Right cardiac atrium (tissue), 5 donors: Measurements from ENCODE around the gene SLIT3. TPM values are rescaled to one million over a fixed set of nuclear protein-coding genes. Genes with fewer than 3 reads are reported as not detected.

Source experiments
- ATAC-seq, 2 donors: fragments of 200-7000 bp; cut with Tn5 transposase; one replicate each; pipeline versions ENCODE4 v1.8.0 to v1.9.1; 2020; ENCODE audit warnings: moderate library complexity in 2 of 2, mild to moderate bottlenecking in 1 of 2
- DNase-seq, 3 donors: peaks; one replicate each; pipeline ENCODE4 v3.0.0-alpha.2; 2020
- H3K27ac ChIP-seq: one replicate; pipeline ENCODE4 v1.5.1; 2013; ENCODE audit warnings: mild to moderate bottlenecking, low read length, control low read depth, moderate library complexity
- H3K27me3 ChIP-seq: one replicate; pipeline ENCODE4 v1.6.1; 2013; ENCODE audit not compliant: control insufficient read depth, insufficient read depth
- H3K4me1 ChIP-seq: one replicate; pipeline ENCODE4 v1.6.1; 2013; ENCODE audit warnings: low read length; ENCODE audit not compliant: control insufficient read depth, insufficient read depth
- H3K4me3 ChIP-seq: one replicate; pipeline ENCODE4 v1.5.1; 2013; ENCODE audit warnings: low read length, control low read depth
- H3K9me3 ChIP-seq: one replicate; pipeline ENCODE4 v1.6.1; 2013; ENCODE audit warnings: low read length; ENCODE audit not compliant: control insufficient read depth
- WGBS: extraction: QIAGEN DNeasy Blood & Tissue Kit; methylation state at CpG from one replicate; pipeline ENCODE4 v1.1.7; 2013; 5-methylcytosine and 5-hydroxymethylcytosine counted together
- intact Hi-C, 4 donors: fragments of 100-400 bp; cut with DNase I; formaldehyde crosslinking; loops; one replicate each; pipeline versions ENCODE4 v1.11.0 to v1.14.0; 2022 to 2023
- polyA plus RNA-seq: library from polyadenylated mRNA; stranded (reverse); fragments of 200-250 nt; gene quantifications from one replicate; pipeline ENCODE4 v1.2.3, GENCODE V29; 2013
- total RNA-seq, 4 donors: library from RNA; stranded (reverse); fragmentation: NEBNext Ultra II Directional; extraction: Animal tissue kit (Norgen Biotek cat#: 25700); gene quantifications; one replicate each; pipeline ENCODE4 v1.2.1, GENCODE V29; 2021
- donor health status: healthy with polysubstance abuse.
- donor health status: DM: no; HTN: yes; CAD: no.
- donor health status: DM: no; HTN: no; CAD: no.
- donor health status: DM: no; HTN: yes; CAD: no; lungs with severe emphysema.
- donor health status: DM: yes; HTN: yes; CAD: no.

SLIT3 gene
- total and polyA plus RNA-seq, 5 donors, result 32.9 to 188 (median 109) TPM

DNA sequence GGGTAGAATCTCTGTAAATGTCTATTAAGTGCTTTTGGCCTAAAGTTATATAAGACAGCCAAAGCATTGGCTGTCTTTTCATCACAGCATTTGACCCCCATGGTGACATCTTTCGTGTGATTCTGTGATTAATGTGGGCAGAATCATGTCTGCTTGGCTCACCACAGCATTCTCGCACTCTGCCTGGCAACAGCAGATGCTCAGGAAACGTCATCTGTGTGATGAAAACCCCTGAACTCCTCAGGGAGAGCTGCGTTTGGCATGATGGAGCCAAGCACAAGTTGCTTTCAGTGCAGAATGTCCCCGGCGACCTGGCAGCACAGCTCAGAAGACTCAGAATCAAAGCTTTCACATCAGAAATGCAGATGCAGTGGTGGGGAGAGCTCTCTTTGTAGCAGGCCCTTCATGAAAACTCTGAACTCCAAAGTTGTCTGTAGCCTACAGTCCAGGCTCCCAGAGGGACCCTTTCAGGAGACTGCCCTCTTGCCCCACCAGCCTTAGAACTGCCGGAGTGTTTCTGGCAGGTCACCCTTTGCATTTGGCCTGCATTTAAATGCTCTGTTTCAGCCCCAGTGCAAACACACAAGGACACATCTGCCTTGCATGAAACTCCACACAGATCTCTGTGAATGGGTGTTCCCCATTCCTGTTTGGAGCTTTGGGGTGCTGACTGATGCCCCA lies 566.2 kb downstream of the SLIT3 start:
- peaks cover 10% of the 10 kb centered on the region for H3K4me1 ChIP-seq
- ATAC-seq (peak; percentile 89 to 91), DNase-seq (peak; percentile 87 to 94 (median 89))
- H3K27ac ChIP-seq, result peak overlapping the region; percentile 73
- H3K9me3 ChIP-seq, result no peaks in the 10 kb centered on the region
- no peaks in the 10 kb centered on the region for H3K27me3 ChIP-seq
- 21% methylated on average over 7 of the region's 7 CpGs for WGBS
- H3K4me3 ChIP-seq, result no peak overlapping the region
- intact Hi-C loops, result no loop called here

DNA sequence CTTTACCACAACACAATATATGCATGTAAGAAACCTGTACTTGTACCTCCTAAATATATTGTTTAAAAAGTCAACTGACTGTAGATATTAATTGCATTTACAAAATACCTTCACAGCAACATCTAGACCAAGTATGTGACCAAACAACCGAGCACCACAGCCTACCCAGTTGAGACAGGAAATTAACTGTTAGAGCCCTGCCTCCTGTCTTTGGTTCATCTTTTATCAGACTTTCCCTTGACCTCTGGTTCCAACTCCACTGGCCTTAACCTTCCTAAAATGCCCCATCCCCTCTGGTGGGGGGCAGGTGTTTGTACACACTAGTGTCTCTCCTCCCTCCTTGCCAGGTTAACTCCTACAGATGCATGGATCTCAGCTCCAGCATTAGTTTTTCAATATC lies 566.8 kb downstream of the SLIT3 start:
- 63% methylated on average over 1 of the region's 1 CpG for WGBS
- Histone ChIP-seq H3K4me1 (peaks cover 10% of the 10 kb centered on the region), H3K4me3 (no peak overlapping the region), H3K27me3 (no peaks in the 10 kb centered on the region), H3K9me3 (no peaks in the 10 kb centered on the region), H3K27ac (peak overlapping the region; percentile 80)
- intact Hi-C loops, result no loop called here
- DNase-seq, result no peak
- ATAC-seq, result peak in 1 of 2 donors; percentile 5

DNA sequence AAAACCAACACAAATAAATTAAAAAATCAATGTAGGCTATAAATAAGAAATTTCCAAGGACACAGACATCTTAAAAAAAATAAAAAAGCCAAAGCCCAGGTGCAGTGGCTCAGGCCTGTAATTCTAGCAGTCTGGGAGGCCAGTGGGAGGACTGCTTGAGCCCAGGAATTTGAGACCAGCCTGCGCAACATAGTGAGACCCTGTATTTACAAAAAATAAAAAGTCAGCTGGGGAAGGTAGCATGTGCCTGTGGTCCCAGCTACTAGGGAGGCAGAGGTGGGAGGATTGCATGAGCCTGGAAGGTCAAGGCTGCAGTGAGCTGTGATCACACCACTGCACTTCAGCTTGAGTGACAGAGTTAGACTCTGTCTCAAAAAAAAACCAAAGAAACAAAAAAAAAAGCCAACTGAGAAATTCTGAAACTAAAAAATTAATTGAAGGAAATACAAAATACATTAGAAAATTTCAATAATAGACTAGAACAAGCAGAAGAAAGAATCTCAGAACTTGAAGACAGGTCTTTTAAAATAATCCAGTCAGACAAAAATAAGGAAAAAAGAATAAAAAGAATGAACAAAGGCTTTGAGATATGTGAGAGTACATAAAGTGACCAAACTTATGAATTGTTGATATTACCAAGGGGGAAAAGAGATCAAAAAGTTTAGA lies 572.3 kb downstream of the SLIT3 start:
- ATAC-seq, result no peak
- Histone ChIP-seq H3K4me1 (no peaks in the 10 kb centered on the region), H3K27me3 (no peaks in the 10 kb centered on the region), H3K9me3 (no peaks in the 10 kb centered on the region), H3K27ac (no peak overlapping the region), H3K4me3 (no peak overlapping the region)
- WGBS, result 98% methylated on average over 1 of the region's 1 CpG
- no peak for DNase-seq
- intact Hi-C loops, result no loop called here

DNA sequence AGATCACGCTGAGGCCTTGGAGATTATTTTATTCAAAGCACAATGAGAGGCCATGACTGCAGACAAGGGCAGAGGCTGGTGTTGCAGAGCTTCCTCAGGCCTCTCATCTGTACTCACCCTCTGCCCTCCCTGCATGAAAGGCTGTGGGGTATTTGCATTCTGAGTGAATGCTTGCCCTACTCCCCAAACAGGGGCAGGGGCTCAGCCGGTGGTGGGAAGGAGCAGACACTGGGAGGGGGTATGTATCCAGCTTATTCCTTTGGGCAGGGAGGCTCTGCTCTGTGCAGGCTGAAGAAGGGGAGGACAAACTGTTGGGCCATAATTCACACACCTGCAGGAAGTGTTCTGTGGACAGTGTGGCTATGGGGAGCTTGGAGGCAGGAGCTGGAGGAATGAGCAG lies 573.4 kb downstream of the SLIT3 start:
- peak in 1 of 2 donors; percentile 14 for ATAC-seq
- H3K9me3 ChIP-seq, result no peaks in the 10 kb centered on the region
- no peak overlapping the region for H3K4me3 ChIP-seq
- no peaks in the 10 kb centered on the region for H3K4me1 ChIP-seq
- intact Hi-C loops, result no loop called here
- DNase-seq, result no peak
- no peak overlapping the region for H3K27ac ChIP-seq
- H3K27me3 ChIP-seq, result no peaks in the 10 kb centered on the region
- 63% methylated on average over 2 of the region's 2 CpGs for WGBS

DNA sequence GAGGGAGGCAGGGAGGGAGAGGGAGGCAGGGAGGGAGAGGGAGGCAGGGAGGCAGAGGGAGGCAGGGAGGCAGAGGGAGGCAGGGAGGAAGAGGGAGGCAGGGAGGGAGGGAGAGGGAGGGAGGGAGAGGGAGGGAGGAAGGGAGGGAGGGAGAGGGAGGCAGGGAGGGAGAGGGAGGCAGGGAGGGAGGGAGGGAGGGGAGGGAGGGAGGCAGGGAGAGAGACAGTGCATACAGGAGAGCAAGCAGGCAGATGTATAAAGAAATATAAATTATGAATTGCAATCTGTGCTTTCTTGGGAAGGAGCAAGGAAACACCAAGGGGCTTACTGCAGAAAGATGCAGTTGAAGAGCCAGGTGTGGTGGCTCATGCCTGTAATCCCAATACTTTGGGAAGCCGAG lies 574.6 kb downstream of the SLIT3 start:
- Histone ChIP-seq H3K27ac (no peak overlapping the region), H3K9me3 (no peaks in the 10 kb centered on the region), H3K27me3 (no peaks in the 10 kb centered on the region), H3K4me3 (no peak overlapping the region), H3K4me1 (no peaks in the 10 kb centered on the region)
- WGBS, result 98% methylated on average over 1 of the region's 1 CpG
- intact Hi-C loops, result no loop called here
- ATAC-seq, result no peak
- no peak for DNase-seq

DNA sequence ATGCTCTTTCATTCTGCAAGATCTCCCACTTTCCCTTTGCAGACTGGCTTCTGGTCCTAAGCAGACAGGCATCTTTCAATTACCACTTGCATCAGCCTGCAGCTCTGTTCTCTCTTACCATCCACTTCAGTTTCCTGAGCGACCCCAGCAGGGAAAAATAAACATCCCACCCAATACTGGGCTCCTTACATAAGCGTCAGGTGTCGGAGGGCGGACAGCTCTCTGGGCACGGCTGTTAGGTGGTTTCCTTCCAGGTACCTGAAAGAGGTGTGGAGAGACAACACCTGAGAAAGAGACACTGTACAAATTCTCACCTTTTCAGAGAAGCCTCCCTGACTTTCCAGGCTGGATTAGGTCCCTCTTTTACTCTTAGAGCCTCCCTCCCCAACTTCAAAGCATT lies 576.7 kb downstream of the SLIT3 start:
- no peak overlapping the region for H3K27ac ChIP-seq
- H3K9me3 ChIP-seq, result no peaks in the 10 kb centered on the region
- DNase-seq (no peak), ATAC-seq (no peak)
- H3K27me3 ChIP-seq, result no peaks in the 10 kb centered on the region
- H3K4me1 ChIP-seq, result no peaks in the 10 kb centered on the region
- H3K4me3 ChIP-seq, result no peak overlapping the region
- intact Hi-C loops, result no loop called here
- WGBS, result 73% methylated on average over 5 of the region's 5 CpGs

DNA sequence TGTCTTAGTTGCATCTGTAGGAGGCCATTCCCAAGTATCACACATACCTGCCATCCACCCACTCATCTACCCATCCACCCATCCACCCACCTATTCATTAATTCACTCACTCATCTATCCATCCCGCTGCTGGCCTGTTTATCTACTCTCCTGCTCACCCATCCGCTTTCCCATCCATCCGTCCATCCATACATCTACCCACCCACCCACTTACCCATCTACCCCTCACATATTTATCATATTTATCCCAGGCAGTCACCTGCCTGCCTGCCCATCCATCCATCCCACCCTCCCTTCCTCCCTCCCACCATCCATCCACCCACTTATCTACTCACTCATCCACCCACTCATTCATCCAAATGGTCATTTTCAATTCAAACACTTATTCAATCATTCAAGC lies 577.9 kb downstream of the SLIT3 start:
- 86% methylated on average over 3 of the region's 3 CpGs for WGBS
- Histone ChIP-seq H3K4me3 (no peak overlapping the region), H3K27ac (no peak overlapping the region), H3K9me3 (no peaks in the 10 kb centered on the region), H3K27me3 (no peaks in the 10 kb centered on the region), H3K4me1 (no peaks in the 10 kb centered on the region)
- ATAC-seq (no peak), DNase-seq (no peak)
- intact Hi-C loops, result no loop called here

DNA sequence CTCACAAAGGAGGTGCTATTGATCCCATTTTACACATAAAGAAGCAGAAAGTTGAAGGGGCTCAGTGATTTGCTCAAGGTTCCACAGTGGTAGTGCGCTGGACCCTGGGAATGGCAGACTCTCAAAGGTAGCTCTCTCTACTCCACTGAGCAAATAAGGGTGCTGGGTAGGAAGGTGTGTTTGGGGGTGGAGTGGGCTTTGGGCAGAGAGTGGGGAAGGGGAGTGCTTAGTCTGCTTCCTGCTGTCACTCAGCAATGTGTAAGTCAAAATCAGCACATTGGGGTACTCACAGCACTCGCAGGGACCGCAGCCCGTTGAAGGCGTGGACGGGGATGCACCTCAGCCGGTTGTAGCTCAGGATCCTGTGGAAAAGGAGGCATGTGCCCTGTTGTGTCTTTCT lies 579.0 kb downstream of the SLIT3 start:
- Histone ChIP-seq H3K4me3 (no peak overlapping the region), H3K4me1 (no peaks in the 10 kb centered on the region), H3K27me3 (no peaks in the 10 kb centered on the region), H3K9me3 (no peaks in the 10 kb centered on the region), H3K27ac (no peak overlapping the region)
- DNase-seq (no peak), ATAC-seq (peak in 1 of 2 donors; percentile 16)
- WGBS, result 91% methylated on average over 7 of the region's 7 CpGs
- intact Hi-C loops, result no loop called here

DNA sequence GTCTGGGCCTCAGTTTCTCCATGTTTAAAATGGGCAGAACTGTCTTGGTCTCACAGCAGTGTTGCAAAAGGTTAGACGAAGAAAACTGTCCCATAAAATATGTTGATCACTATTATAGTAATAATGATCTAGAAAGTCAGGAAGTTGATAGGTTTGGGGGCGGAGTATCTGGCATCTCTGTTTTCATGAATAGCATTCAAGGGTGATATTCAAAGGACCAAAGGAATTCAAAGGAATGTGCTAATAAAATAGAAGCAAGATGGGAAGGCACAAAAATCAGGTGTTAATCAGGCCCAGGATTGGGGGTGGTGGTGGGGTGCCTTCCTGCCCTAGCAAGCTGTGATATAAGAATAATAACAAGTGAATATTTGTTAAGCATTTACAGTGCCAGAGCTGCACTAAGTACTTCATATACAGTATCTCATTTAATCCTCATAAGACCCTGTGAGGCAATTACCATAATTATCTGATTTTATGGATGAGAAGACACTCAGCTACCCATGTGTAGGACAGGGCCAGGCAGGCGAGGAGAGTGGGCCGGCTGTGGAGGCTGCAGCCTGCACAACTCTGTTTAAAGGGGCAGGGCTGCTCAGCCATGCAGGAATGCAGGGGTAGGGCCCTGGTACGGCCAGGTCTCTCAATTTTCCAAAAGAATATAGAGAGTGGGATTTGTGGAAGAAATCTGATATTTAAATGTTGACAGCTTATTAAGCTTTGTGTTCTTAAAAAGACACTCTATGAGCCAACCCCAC lies 579.8 kb downstream of the SLIT3 start:
- no peaks in the 10 kb centered on the region for H3K4me1 ChIP-seq
- H3K27ac ChIP-seq, result no peak overlapping the region
- WGBS, result 81% methylated on average over 5 of the region's 5 CpGs
- H3K9me3 ChIP-seq, result no peaks in the 10 kb centered on the region
- intact Hi-C loops, result no loop called here
- no peaks in the 10 kb centered on the region for H3K27me3 ChIP-seq
- H3K4me3 ChIP-seq, result no peak overlapping the region
- ATAC-seq, result no peak
- no peak for DNase-seq

DNA sequence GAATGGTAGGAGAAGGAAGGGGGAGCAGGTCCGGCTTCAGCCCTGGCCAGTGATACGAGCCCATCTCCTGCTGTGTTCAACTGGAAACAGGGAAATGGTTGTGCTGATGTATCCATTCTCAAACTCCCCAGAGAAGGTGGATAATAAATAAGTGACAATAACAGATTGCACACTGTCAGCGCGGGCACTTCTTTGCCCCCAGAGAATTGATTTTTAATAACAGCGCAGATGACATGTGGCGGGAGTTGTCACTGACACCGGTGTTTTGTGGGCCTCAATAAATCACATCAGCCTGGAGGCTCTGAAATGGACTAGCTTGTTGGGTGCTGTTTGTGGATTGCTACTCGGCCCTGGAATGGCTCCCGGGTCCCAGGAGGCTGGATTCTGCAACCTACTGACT lies 580.4 kb downstream of the SLIT3 start:
- DNase-seq (no peak), ATAC-seq (no peak)
- intact Hi-C loops, result no loop called here
- Histone ChIP-seq H3K4me3 (no peak overlapping the region), H3K4me1 (no peaks in the 10 kb centered on the region), H3K27me3 (no peaks in the 10 kb centered on the region), H3K27ac (no peak overlapping the region), H3K9me3 (no peaks in the 10 kb centered on the region)
- WGBS, result 90% methylated on average over 9 of the region's 9 CpGs

DNA sequence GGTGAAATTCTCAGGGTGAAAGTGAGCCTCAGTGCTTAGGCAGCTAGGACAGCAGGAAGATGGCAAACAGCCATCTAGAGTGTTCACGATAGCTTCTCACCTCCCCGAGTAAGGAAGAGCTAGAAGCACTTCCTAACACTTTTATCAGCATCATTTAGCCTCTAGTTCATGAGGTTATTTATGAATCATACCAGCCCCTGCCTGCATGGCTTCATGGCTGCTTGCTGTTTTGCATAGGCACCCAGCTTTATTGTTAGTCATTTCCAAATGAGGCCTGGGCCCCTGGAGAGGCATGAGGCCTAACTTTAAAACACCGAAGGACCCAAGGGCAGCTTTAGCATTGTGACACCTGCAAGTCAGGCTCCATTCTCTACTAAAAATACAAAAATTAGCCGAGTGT lies 586.9 kb downstream of the SLIT3 start:
- DNase-seq (no peak), ATAC-seq (peak; percentile 7 to 67)
- H3K27me3 ChIP-seq, result no peaks in the 10 kb centered on the region
- H3K4me1 ChIP-seq, result peaks cover 3% of the 10 kb centered on the region
- no peaks in the 10 kb centered on the region for H3K9me3 ChIP-seq
- intact Hi-C loops, result no loop called here
- no peak overlapping the region for H3K27ac ChIP-seq
- H3K4me3 ChIP-seq, result no peak overlapping the region
- WGBS, result 52% methylated on average over 4 of the region's 4 CpGs
